DOHH2 (cell line): ENCODE data around the gene FLYWCH2.
"Not testable (repeated sequence)": the region's sequence is repeated elsewhere in the genome, so short reads cannot be mapped to it uniquely, and the experiment has no call there.

ENCODE experiments used
- H3F3A ChIP-seq: fragments of 200-600 bp; sonication (generic), shearing (Covaris generic); 2 replicates; pipeline ENCODE4 v1.6.0; 2016; ENCODE audit warnings: antibody characterized with exemption, mild to moderate bottlenecking; ENCODE audit not compliant: control insufficient read depth, insufficient read depth
- H3K27ac ChIP-seq: fragments of 200-600 bp; sonication (generic); 2 replicates; pipeline ENCODE4 v1.5.1; 2014; ENCODE audit warnings: low read depth, mild to moderate bottlenecking, low read length, moderate library complexity
- H3K27me3 ChIP-seq: fragments of 200-600 bp; sonication (generic); 2 replicates; pipeline ENCODE4 v1.6.1; 2014; ENCODE audit warnings: mild to moderate bottlenecking, low read length, mixed read lengths; ENCODE audit not compliant: control insufficient read depth
- H3K36me3 ChIP-seq: fragments of 200-600 bp; sonication (generic); 2 replicates; pipeline ENCODE4 v1.6.1; 2014; ENCODE audit warnings: mild to moderate bottlenecking, low read length, moderate library complexity, mixed read lengths; ENCODE audit not compliant: control insufficient read depth
- H3K4me1 ChIP-seq: fragments of 200-600 bp; sonication (generic); 2 replicates; pipeline ENCODE4 v1.6.1; 2014; ENCODE audit warnings: mild to moderate bottlenecking, low read length, mixed read lengths; ENCODE audit not compliant: control insufficient read depth
- H3K4me2 ChIP-seq: fragments of 200-600 bp; sonication (generic); 2 replicates; pipeline ENCODE4 v1.6.0; 2014; ENCODE audit warnings: mild to moderate bottlenecking, low read length, moderate library complexity
- H3K4me3 ChIP-seq: fragments of 200-600 bp; sonication (generic); 2 replicates; pipeline ENCODE4 v1.5.1; 2014; ENCODE audit warnings: mild to moderate bottlenecking, low read length, mixed read lengths
- H3K79me2 ChIP-seq: fragments of 200-600 bp; sonication (generic); 2 replicates; pipeline ENCODE4 v1.6.1; 2014; ENCODE audit warnings: mild to moderate bottlenecking, low read length, mixed read lengths; ENCODE audit not compliant: control insufficient read depth
- H3K9me2 ChIP-seq: fragments of 200-600 bp; sonication (generic); replicated peaks from 2 replicates; pipeline ENCODE4 v1.6.1; 2014; ENCODE audit warnings: mild to moderate bottlenecking, low read length, mixed read lengths; ENCODE audit not compliant: control insufficient read depth
- H3K9me3 ChIP-seq: fragments of 200-600 bp; sonication (generic); 2 replicates; pipeline ENCODE4 v1.6.1; 2014; ENCODE audit warnings: antibody characterized with exemption, low read length, mixed read lengths; ENCODE audit not compliant: control insufficient read depth, insufficient read depth
- H4K20me1 ChIP-seq: fragments of 200-600 bp; sonication (generic); 2 replicates; pipeline ENCODE4 v1.6.0; 2014; ENCODE audit warnings: low read depth, mild to moderate bottlenecking, antibody characterized with exemption, low read length, moderate library complexity; ENCODE audit not compliant: control insufficient read depth, insufficient read depth
- CTCF ChIP-seq: fragments of 200-600 bp; sonication (generic); IDR thresholded peaks from one replicate; pipeline ENCODE4 v1.5.1; 2014; ENCODE audit warnings: antibody characterized with exemption, mild to moderate bottlenecking, low read depth, low read length; ENCODE audit not compliant: poor library complexity, severe bottlenecking
- EZH2phosphoT487 ChIP-seq: fragments of 200-600 bp; sonication (generic); IDR thresholded peaks from 2 replicates; pipeline ENCODE4 v1.6.1; 2017; ENCODE audit warnings: borderline replicate concordance, mild to moderate bottlenecking, antibody characterized with exemption, low read length, moderate library complexity, mixed read lengths

The FLYWCH2 gene

GRCh38 chr16:2939968-2940367 is 57.0 kb downstream of the FLYWCH2 start:
- no peak overlapping the region for H3K4me3 ChIP-seq
- H3K4me1 ChIP-seq = no peaks in the 10 kb centered on the region
- no peaks in the 10 kb centered on the region for H3K27me3 ChIP-seq
- TF ChIP-seq EZH2phosphoT487 = no peak
- no peak for TF ChIP-seq CTCF
- no peaks in the 10 kb centered on the region for H4K20me1 ChIP-seq
- peaks cover 5% of the 10 kb centered on the region; the same call in 1 of the 2 replicates for H3K36me3 ChIP-seq
- no peaks in the 10 kb centered on the region for H3K9me3 ChIP-seq
- H3K4me2 ChIP-seq = no peak overlapping the region
- H3K27ac ChIP-seq = no peak overlapping the region
- H3K9me2 ChIP-seq = no peaks in the 10 kb centered on the region
- no peaks in the 10 kb centered on the region for H3F3A ChIP-seq
- no peaks in the 10 kb centered on the region for H3K79me2 ChIP-seq

GRCh38 chr16:2942045-2942444 is 59.0 kb downstream of the FLYWCH2 start:
- no peak overlapping the region for H3K4me2 ChIP-seq

DNA sequence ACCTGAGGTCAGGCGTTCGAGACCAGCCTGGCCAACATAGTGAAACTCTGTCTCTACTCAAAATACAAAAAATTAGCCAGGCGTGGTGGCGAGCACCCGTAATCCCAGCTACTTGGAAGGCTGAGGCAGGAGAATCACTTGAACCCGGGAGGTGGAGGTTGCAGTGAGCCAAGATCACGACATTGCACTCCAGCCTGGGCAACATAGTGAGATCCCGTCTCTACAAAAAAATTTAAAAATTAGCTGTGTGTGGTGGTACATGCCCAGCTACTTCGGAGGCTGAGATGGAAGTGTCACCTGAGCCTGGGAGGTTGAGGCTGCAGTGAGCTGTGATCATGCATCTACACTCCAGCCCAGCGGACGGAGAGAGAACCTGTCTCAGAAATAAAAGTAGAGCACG is 60.7 kb downstream of the FLYWCH2 start:
- H3K27me3 ChIP-seq, H3K9me2 ChIP-seq, H3K36me3 ChIP-seq, H3K4me2 ChIP-seq, H3K4me3 ChIP-seq, H3K79me2 ChIP-seq, H3K9me3 ChIP-seq, H3F3A ChIP-seq, H4K20me1 ChIP-seq, H3K4me1 ChIP-seq, H3K27ac ChIP-seq: not testable (repeated sequence)

More at GRCh38 chr16:2942045-2942444, 59.0 kb downstream of the FLYWCH2 start:
- TF ChIP-seq EZH2phosphoT487 = no peak
- no peak overlapping the region for H3K4me3 ChIP-seq
- no peaks in the 10 kb centered on the region for H3K79me2 ChIP-seq
- H3K27ac ChIP-seq = no peak overlapping the region
- no peaks in the 10 kb centered on the region for H3K9me3 ChIP-seq
- no peaks in the 10 kb centered on the region for H3K27me3 ChIP-seq
- H3K4me1 ChIP-seq = no peaks in the 10 kb centered on the region
- H4K20me1 ChIP-seq = no peaks in the 10 kb centered on the region
- peaks cover 5% of the 10 kb centered on the region; the same call in 1 of the 2 replicates for H3K36me3 ChIP-seq
- no peaks in the 10 kb centered on the region for H3K9me2 ChIP-seq
- no peaks in the 10 kb centered on the region for H3F3A ChIP-seq

GRCh38 chr16:2946649-2947048 is 63.6 kb downstream of the FLYWCH2 start:
- TF ChIP-seq CTCF (no peak), EZH2phosphoT487 (no peak)
- H3K4me1 ChIP-seq = no peaks in the 10 kb centered on the region
- no peak overlapping the region for H3K27ac ChIP-seq
- no peaks in the 10 kb centered on the region for H3K27me3 ChIP-seq
- H3K4me3 ChIP-seq = no peak overlapping the region
- no peaks in the 10 kb centered on the region; the same call in 1 of the 2 replicates for H3K36me3 ChIP-seq
- no peak overlapping the region for H3K4me2 ChIP-seq
- no peaks in the 10 kb centered on the region for H4K20me1 ChIP-seq
- no peaks in the 10 kb centered on the region for H3K9me3 ChIP-seq
- H3F3A ChIP-seq = no peaks in the 10 kb centered on the region
- no peaks in the 10 kb centered on the region for H3K9me2 ChIP-seq
- no peaks in the 10 kb centered on the region for H3K79me2 ChIP-seq
